ENCODE results near the gene CRYBB1.

The CRYBB1 gene

GRCh38 chr22:26658161-26658560, 40.3 kb upstream of the CRYBB1 start:
- Histone ChIP-seq H3K9me3 (ENCODE audit: insufficient read depth, low read length) (no peaks in the 10 kb centered on the region), H4K20me1 (ENCODE audit: insufficient read depth, low read length) (no peaks in the 10 kb centered on the region), H3K4me1 (ENCODE audit: low read length) (peaks cover 20% of the 10 kb centered on the region), H3K9ac (ENCODE audit: low read length) (peak overlapping the region; percentile 62), H3K27ac (ENCODE audit: low read length) (0 out of 2 replicates have a peak overlapping the region, but pooled peaks have one; percentile 22), H3K4me3 (ENCODE audit: low read length) (peak overlapping the region; percentile 83), H3K36me3 (replicated peaks; ENCODE audit: low read depth, low read length) (no peaks in the 10 kb centered on the region), H2AFZ (ENCODE audit: low read depth, low read length) (peak overlapping the region; percentile 87), H3K27me3 (ENCODE audit: low read depth, low read length) (peaks cover 27% of the 10 kb centered on the region), H3K4me2 (ENCODE audit: low read length) (peak overlapping the region; percentile 97), H3K79me2 (ENCODE audit: low read length) (no peaks in the 10 kb centered on the region)
- TF ChIP-seq EZH2phosphoT487 (IDR thresholded peaks at IDR 0.05; ENCODE audit: low read depth) (no peak), CTCF (IDR thresholded peaks at IDR 0.05; ENCODE audit: low read depth, low read length) (no peak)

GRCh38 chr22:26656891-26657851, 39.3 kb upstream of the CRYBB1 start, which contains the start of gene MIAT:
MIAT (plus strand) TSS chr22:26657588.
- Histone ChIP-seq H2AFZ (ENCODE audit: low read depth, low read length) (peak within 1 kb of the TSS; percentile 87), H3K27me3 (ENCODE audit: low read depth, low read length) (peaks cover 32% of the 10 kb centered on the region), H3K9ac (ENCODE audit: low read length) (peak within 1 kb of the TSS; percentile 62), H3K79me2 (ENCODE audit: low read length) (no peaks in the 10 kb centered on the region), H3K4me1 (ENCODE audit: low read length) (peaks cover 20% of the 10 kb centered on the region), H3K4me2 (ENCODE audit: low read length) (peak within 1 kb of the TSS; percentile 97), H3K27ac (ENCODE audit: low read length) (peak within 1 kb of the TSS; percentile 22; the same call in 1 of the 2 replicates), H3K36me3 (replicated peaks; ENCODE audit: low read depth, low read length) (no peaks in the 10 kb centered on the region), H3K4me3 (ENCODE audit: low read length) (peak within 1 kb of the TSS; percentile 83), H4K20me1 (ENCODE audit: insufficient read depth, low read length) (no peaks in the 10 kb centered on the region), H3K9me3 (ENCODE audit: insufficient read depth, low read length) (no peaks in the 10 kb centered on the region)
- TF ChIP-seq CTCF (IDR thresholded peaks at IDR 0.05; ENCODE audit: low read depth, low read length) (no peak), EZH2phosphoT487 (IDR thresholded peaks at IDR 0.05; ENCODE audit: low read depth) (no peak)

- no peak overlapping the region for H3K27ac ChIP-seq (ENCODE audit: low read length)
- TF ChIP-seq EZH2phosphoT487 (IDR thresholded peaks at IDR 0.05; ENCODE audit: low read depth) (no peak), CTCF (IDR thresholded peaks at IDR 0.05; ENCODE audit: low read depth, low read length) (no peak)
- no peak overlapping the region for H3K9ac ChIP-seq (ENCODE audit: low read length)
- no peaks in the 10 kb centered on the region for H3K9me3 ChIP-seq (ENCODE audit: insufficient read depth, low read length)
- peaks cover 53% of the 10 kb centered on the region for H3K27me3 ChIP-seq (ENCODE audit: low read depth, low read length)
- no peaks in the 10 kb centered on the region for H3K36me3 ChIP-seq (replicated peaks; ENCODE audit: low read depth, low read length)
- no peaks in the 10 kb centered on the region for H3K79me2 ChIP-seq (ENCODE audit: low read length)
- H3K4me1 ChIP-seq (ENCODE audit: low read length), result no peaks in the 10 kb centered on the region
- no peak overlapping the region for H3K4me2 ChIP-seq (ENCODE audit: low read length)
- H4K20me1 ChIP-seq (ENCODE audit: insufficient read depth, low read length), result no peaks in the 10 kb centered on the region
- no peak overlapping the region for H2AFZ ChIP-seq (ENCODE audit: low read depth, low read length)
- no peak overlapping the region for H3K4me3 ChIP-seq (ENCODE audit: low read length)
Measured at GRCh38 chr22:26651815-26652214, 34.0 kb upstream of the CRYBB1 start.

- no peak overlapping the region for H2AFZ ChIP-seq (ENCODE audit: low read depth, low read length)
- no peaks in the 10 kb centered on the region for H3K9me3 ChIP-seq (ENCODE audit: insufficient read depth, low read length)
- H3K27ac ChIP-seq (ENCODE audit: low read length), result no peak overlapping the region
- no peak overlapping the region for H3K4me3 ChIP-seq (ENCODE audit: low read length)
- no peaks in the 10 kb centered on the region for H3K36me3 ChIP-seq (replicated peaks; ENCODE audit: low read depth, low read length)
- no peak overlapping the region for H3K9ac ChIP-seq (ENCODE audit: low read length)
- no peaks in the 10 kb centered on the region for H4K20me1 ChIP-seq (ENCODE audit: insufficient read depth, low read length)
- TF ChIP-seq EZH2phosphoT487 (IDR thresholded peaks at IDR 0.05; ENCODE audit: low read depth) (no peak), CTCF (IDR thresholded peaks at IDR 0.05; ENCODE audit: low read depth, low read length) (no peak)
- peaks cover 63% of the 10 kb centered on the region for H3K27me3 ChIP-seq (ENCODE audit: low read depth, low read length)
- H3K4me2 ChIP-seq (ENCODE audit: low read length), result no peak overlapping the region
- H3K79me2 ChIP-seq (ENCODE audit: low read length), result no peaks in the 10 kb centered on the region
- no peaks in the 10 kb centered on the region for H3K4me1 ChIP-seq (ENCODE audit: low read length)
Measured at GRCh38 chr22:26650722-26651421, 33.0 kb upstream of the CRYBB1 start.
